H9 (cell line): Measurements from ENCODE around the gene BORCS6. TPM values are rescaled to one million over a fixed set of nuclear protein-coding genes. Genes with fewer than 3 reads are reported as not detected.

Experiments used
- DNase-seq: peaks from one replicate; pipeline ENCODE4 v3.0.0-alpha.2; 2017
- H2AFZ ChIP-seq: one replicate; pipeline ENCODE4 v1.6.1; 2013; ENCODE audit warnings: mild to moderate bottlenecking, low read length, control low read depth, moderate library complexity
- H2AK5ac ChIP-seq: 2 replicates; pipeline ENCODE4 v1.6.1; 2013; ENCODE audit warnings: low read length, control low read depth, mixed read lengths; ENCODE audit not compliant: insufficient read length
- H2BK120ac ChIP-seq: one replicate; pipeline ENCODE4 v1.6.1; 2013; ENCODE audit warnings: low read depth, mild to moderate bottlenecking, low read length, control low read depth, inconsistent platforms; ENCODE audit not compliant: poor library complexity, severe bottlenecking
- H2BK12ac ChIP-seq: 2 replicates; pipeline ENCODE4 v1.6.1; 2013; ENCODE audit warnings: low read length, control low read depth, mixed read lengths, low read depth; ENCODE audit not compliant: insufficient read length
- H2BK15ac ChIP-seq: 2 replicates; pipeline ENCODE4 v1.6.1; 2013; ENCODE audit warnings: low read depth, low read length, control low read depth
- H2BK20ac ChIP-seq: one replicate; pipeline ENCODE4 v1.6.1; 2013; ENCODE audit warnings: low read depth, mild to moderate bottlenecking, low read length, control low read depth, inconsistent platforms; ENCODE audit not compliant: poor library complexity, severe bottlenecking
- H2BK5ac ChIP-seq: 2 replicates; pipeline ENCODE4 v1.6.1; 2013; ENCODE audit warnings: low read length, control low read depth, mixed read lengths; ENCODE audit not compliant: insufficient read length
- H3K14ac ChIP-seq: 2 replicates; pipeline ENCODE4 v1.6.1; 2013; ENCODE audit warnings: low read length, control low read depth; ENCODE audit not compliant: insufficient read depth
- H3K18ac ChIP-seq: 2 replicates; pipeline ENCODE4 v1.6.1; 2013; ENCODE audit warnings: low read depth, mild to moderate bottlenecking, mixed read lengths, low read length, control low read depth; ENCODE audit not compliant: insufficient read length
- H3K23ac ChIP-seq: 2 replicates; pipeline ENCODE4 v1.6.1; 2013; ENCODE audit warnings: low read length, control low read depth, mixed read lengths, low read depth; ENCODE audit not compliant: insufficient read length
- H3K23me2 ChIP-seq: 2 replicates; pipeline ENCODE4 v1.6.1; 2013; ENCODE audit warnings: low read depth, mild to moderate bottlenecking, mixed read lengths, low read length, control low read depth; ENCODE audit not compliant: insufficient read length, poor library complexity, severe bottlenecking
- H3K27ac ChIP-seq: 2 replicates; pipeline ENCODE4 v1.5.1; 2013; ENCODE audit warnings: low read length, control low read depth, mixed read lengths, low read depth; ENCODE audit not compliant: insufficient read length
- H3K27me3 ChIP-seq: 2 replicates; pipeline ENCODE4 v1.6.1; 2013; ENCODE audit warnings: low read length, control low read depth, inconsistent platforms; ENCODE audit not compliant: insufficient read depth
- H3K4ac ChIP-seq: 2 replicates; pipeline ENCODE4 v1.6.1; 2013; ENCODE audit warnings: low read depth, mild to moderate bottlenecking, control low read depth, inconsistent platforms, low read length, moderate library complexity
- H3K4me1 ChIP-seq: 2 replicates; pipeline ENCODE4 v1.6.1; 2013; ENCODE audit warnings: low read length, control low read depth, inconsistent platforms; ENCODE audit not compliant: insufficient read depth
- H3K4me2 ChIP-seq: 2 replicates; pipeline ENCODE4 v1.6.1; 2013; ENCODE audit warnings: low read length, control low read depth, mixed read lengths; ENCODE audit not compliant: insufficient read length, insufficient read depth
- H3K56ac ChIP-seq: 2 replicates; pipeline ENCODE4 v1.6.1; 2013; ENCODE audit warnings: low read depth, mild to moderate bottlenecking, mixed read lengths, low read length, control low read depth; ENCODE audit not compliant: insufficient read length
- H3K79me1 ChIP-seq: 2 replicates; pipeline ENCODE4 v1.6.1; 2013; ENCODE audit warnings: low read depth, mild to moderate bottlenecking, moderate library complexity, low read length, control low read depth, inconsistent platforms; ENCODE audit not compliant: insufficient read depth, poor library complexity, severe bottlenecking
- H3K79me2 ChIP-seq: 2 replicates; pipeline ENCODE4 v1.6.1; 2013; ENCODE audit warnings: low read length, control low read depth, inconsistent platforms; ENCODE audit not compliant: insufficient read depth
- H3K9ac ChIP-seq: 2 replicates; pipeline ENCODE4 v1.6.1; 2013; ENCODE audit warnings: low read length, control low read depth, mixed read lengths; ENCODE audit not compliant: insufficient read length; ENCODE audit errors: extremely low read depth
- H3K9me3 ChIP-seq: one replicate; pipeline ENCODE4 v1.6.1; 2013; ENCODE audit warnings: low read depth, low read length, inconsistent platforms; ENCODE audit not compliant: control insufficient read depth
- H3T11ph ChIP-seq: one replicate; pipeline ENCODE4 v1.6.1; 2013; ENCODE audit warnings: mild to moderate bottlenecking, low read length, control low read depth, inconsistent platforms
- H4K20me1 ChIP-seq: one replicate; pipeline ENCODE4 v1.6.1; 2013; ENCODE audit not compliant: control insufficient read depth, insufficient read length, insufficient read depth
- H4K5ac ChIP-seq: 2 replicates; pipeline ENCODE4 v1.6.1; 2013; ENCODE audit warnings: low read depth, mild to moderate bottlenecking, mixed read lengths, low read length, control low read depth; ENCODE audit not compliant: insufficient read length
- H4K8ac ChIP-seq: replicated peaks from 2 replicates; pipeline ENCODE4 v1.6.1; 2013; ENCODE audit warnings: low read length, control low read depth, mixed read lengths, low read depth; ENCODE audit not compliant: insufficient read length
- H4K91ac ChIP-seq: 2 replicates; pipeline ENCODE4 v1.6.1; 2013; ENCODE audit warnings: low read depth, mild to moderate bottlenecking, moderate library complexity, mixed read lengths, low read length, control low read depth; ENCODE audit not compliant: insufficient read length
- H3K27ac Mint-ChIP-seq, 3 experiments: 2 replicates in 2 of 3; 3 replicates in 1 of 3; pipeline ENCODE4 v1.8.0; 2020 to 2021; ENCODE audit warnings: mixed read lengths in 3 of 3, mild to moderate bottlenecking in 1 of 3, moderate library complexity in 1 of 3
- H3K27me3 Mint-ChIP-seq: 2 replicates; pipeline ENCODE4 v1.8.0; 2021; ENCODE audit warnings: low read depth, mild to moderate bottlenecking, moderate library complexity, mixed read lengths
- H3K36me3 Mint-ChIP-seq, 3 experiments: 2 replicates in 2 of 3; 3 replicates in 1 of 3; pipeline ENCODE4 v1.8.0; 2020 to 2021; ENCODE audit warnings: low read depth in 3 of 3, mixed read lengths in 3 of 3; ENCODE audit not compliant: insufficient read depth in 1 of 3
- H3K4me1 Mint-ChIP-seq, 2 experiments: 2 replicates each; pipeline ENCODE4 v1.8.0; 2020; ENCODE audit warnings: mixed read lengths in 2 of 2
- H3K4me3 Mint-ChIP-seq, 2 experiments: 2 replicates in 1 of 2; 3 replicates in 1 of 2; pipeline ENCODE4 v1.8.0; 2020 to 2021; ENCODE audit warnings: mild to moderate bottlenecking in 2 of 2, mixed read lengths in 2 of 2, moderate library complexity in 1 of 2
- H3K9me3 Mint-ChIP-seq, 2 experiments: 2 replicates in 1 of 2; 3 replicates in 1 of 2; pipeline ENCODE4 v1.8.0; 2020; ENCODE audit warnings: mild to moderate bottlenecking in 2 of 2, mixed read lengths in 2 of 2, moderate library complexity in 1 of 2
- CTCF ChIP-seq: fragments of 200-600 bp; sonication (generic); conservative IDR thresholded peaks from 3 replicates; pipeline ENCODE4 v1.8.0; 2021; ENCODE audit warnings: antibody characterized with exemption, mild to moderate bottlenecking
- WGBS: extraction: QIAGEN DNeasy Blood & Tissue Kit; methylation state at CpG from one replicate; pipeline ENCODE4 v1.1.7; 2013; ENCODE audit warnings: missing lambda C conversion rate, low lambda C conversion rate, mixed read lengths; ENCODE audit not compliant: insufficient read length; ENCODE audit errors: extremely low coverage; 5-methylcytosine and 5-hydroxymethylcytosine counted together
- total RNA-seq: library from RNA; stranded (reverse); gene quantifications from 2 replicates; pipeline ENCODE4 v1.2.1, GENCODE V29; 2021

BORCS6 gene
- total RNA-seq, 1 experiment from 2014 or later = 3.1 TPM

GRCh38 chr17:8159459-8160223 lies 30.3 kb downstream of the BORCS6 start:
- WGBS = no CpG with 5 or more reads among the region's 4 CpGs
- no peak for TF ChIP-seq CTCF
- no peaks in the 10 kb centered on the region for H3K9me3 Mint-ChIP-seq
- Histone ChIP-seq H3K23ac (no peak overlapping the region), H3K23me2 (peaks cover 22% of the 10 kb centered on the region), H3K4me1 (peaks cover 3% of the 10 kb centered on the region; the same call in 1 of the 2 replicates), H4K20me1 (no peaks in the 10 kb centered on the region), H2BK120ac (no peak overlapping the region), H2BK5ac (no peak overlapping the region), H3K14ac (no peak overlapping the region), H2BK20ac (no peak overlapping the region), H3K18ac (no peak overlapping the region), H3K4me2 (no peak overlapping the region), H3K9me3 (no peaks in the 10 kb centered on the region), H3K27ac (no peak overlapping the region), H4K8ac (no peak overlapping the region), H4K91ac (no peak overlapping the region), H2BK15ac (no peak overlapping the region), H3K9ac (no peak overlapping the region), H3K4ac (no peak overlapping the region), H3K79me1 (no peaks in the 10 kb centered on the region), H3T11ph (no peak overlapping the region), H2AFZ (no peak overlapping the region), H2AK5ac (no peak overlapping the region), H3K27me3 (no peaks in the 10 kb centered on the region), H3K79me2 (no peaks in the 10 kb centered on the region), H4K5ac (no peak overlapping the region), H3K56ac (no peak overlapping the region), H2BK12ac (no peak overlapping the region)
- peaks cover 29 to 34% of the 10 kb centered on the region in 2 experiments for H3K4me1 Mint-ChIP-seq
- H3K27me3 Mint-ChIP-seq = peaks cover 1% of the 10 kb centered on the region; the same call in 1 of the 2 replicates
- no peak for DNase-seq
- H3K4me3 Mint-ChIP-seq = peak overlapping the region in 1 of 2 experiments; percentile 69; a peak in 4 of 5 replicates
- peak overlapping the region in 1 of 3 experiments; percentile 59; a peak in 2 of 7 replicates for H3K27ac Mint-ChIP-seq
- peaks cover 10 to 26% (median 22%) of the 10 kb centered on the region in 3 experiments for H3K36me3 Mint-ChIP-seq
